GM12864 (cell line): Measurements from ENCODE around the gene SMC1B.

Source experiments
- DNase-seq: peaks from one replicate; pipeline ENCODE4 v3.0.0-alpha.2; 2011; ENCODE audit warnings: low read depth
- H3K4me3 ChIP-seq: 2 replicates; pipeline ENCODE4 v1.5.1; 2011; ENCODE audit warnings: mild to moderate bottlenecking, low read depth, low read length, control low read depth
- TF ChIP-seq, protein P1 (sequence below): IDR thresholded peaks from 2 replicates; pipeline ENCODE4 v1.5.1; 2011; ENCODE audit warnings: low read depth, mild to moderate bottlenecking, moderate library complexity, low read length, control low read depth, inconsistent platforms; ENCODE audit errors: missing control alignments

SMC1B gene

DNA sequence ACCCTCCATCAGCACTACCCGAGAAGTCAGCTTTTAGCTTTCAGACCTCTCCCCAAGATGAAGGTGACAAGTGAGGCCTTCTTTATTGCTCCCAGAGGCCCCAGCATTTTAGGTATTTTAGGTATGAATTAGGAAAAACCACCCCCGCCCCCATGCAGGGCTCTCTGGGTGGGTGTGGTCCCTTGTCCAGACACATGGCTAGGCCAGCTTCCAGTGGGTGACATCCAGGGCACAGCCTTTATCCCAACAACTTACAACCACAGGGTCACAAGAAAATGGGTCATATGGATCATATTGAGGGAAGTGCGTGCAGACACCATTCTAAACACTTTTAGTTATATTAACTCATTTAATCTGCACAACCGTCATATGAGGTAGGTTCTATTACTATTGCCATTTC, 42.2 kb upstream of the SMC1B start:
- DNase-seq = no peak
- no peak overlapping the region for H3K4me3 ChIP-seq
- TF ChIP-seq, protein P1, sequence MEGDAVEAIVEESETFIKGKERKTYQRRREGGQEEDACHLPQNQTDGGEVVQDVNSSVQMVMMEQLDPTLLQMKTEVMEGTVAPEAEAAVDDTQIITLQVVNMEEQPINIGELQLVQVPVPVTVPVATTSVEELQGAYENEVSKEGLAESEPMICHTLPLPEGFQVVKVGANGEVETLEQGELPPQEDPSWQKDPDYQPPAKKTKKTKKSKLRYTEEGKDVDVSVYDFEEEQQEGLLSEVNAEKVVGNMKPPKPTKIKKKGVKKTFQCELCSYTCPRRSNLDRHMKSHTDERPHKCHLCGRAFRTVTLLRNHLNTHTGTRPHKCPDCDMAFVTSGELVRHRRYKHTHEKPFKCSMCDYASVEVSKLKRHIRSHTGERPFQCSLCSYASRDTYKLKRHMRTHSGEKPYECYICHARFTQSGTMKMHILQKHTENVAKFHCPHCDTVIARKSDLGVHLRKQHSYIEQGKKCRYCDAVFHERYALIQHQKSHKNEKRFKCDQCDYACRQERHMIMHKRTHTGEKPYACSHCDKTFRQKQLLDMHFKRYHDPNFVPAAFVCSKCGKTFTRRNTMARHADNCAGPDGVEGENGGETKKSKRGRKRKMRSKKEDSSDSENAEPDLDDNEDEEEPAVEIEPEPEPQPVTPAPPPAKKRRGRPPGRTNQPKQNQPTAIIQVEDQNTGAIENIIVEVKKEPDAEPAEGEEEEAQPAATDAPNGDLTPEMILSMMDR = no peak

DNA sequence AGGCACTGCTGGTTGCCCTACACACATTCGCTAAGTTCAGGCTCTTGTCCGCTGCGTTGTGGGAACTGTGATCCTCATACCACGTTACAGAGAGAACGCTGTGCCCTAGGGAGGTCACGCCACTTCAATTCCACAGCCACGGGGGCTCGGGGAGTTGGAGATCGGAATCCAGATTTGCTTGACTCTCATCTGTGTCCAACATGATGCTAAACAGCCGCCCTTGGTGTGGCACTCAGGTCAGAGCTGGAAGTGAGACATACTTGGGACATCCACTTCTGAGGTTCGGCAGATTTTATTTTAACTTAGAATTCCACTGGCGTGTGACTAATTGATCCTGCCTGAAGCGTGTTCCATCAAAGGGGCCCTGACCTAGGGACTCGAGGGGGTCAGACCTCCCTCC, 41.8 kb upstream of the SMC1B start:
- H3K4me3 ChIP-seq = no peak overlapping the region
- DNase-seq = no peak
- TF ChIP-seq, protein P1 = no peak

DNA sequence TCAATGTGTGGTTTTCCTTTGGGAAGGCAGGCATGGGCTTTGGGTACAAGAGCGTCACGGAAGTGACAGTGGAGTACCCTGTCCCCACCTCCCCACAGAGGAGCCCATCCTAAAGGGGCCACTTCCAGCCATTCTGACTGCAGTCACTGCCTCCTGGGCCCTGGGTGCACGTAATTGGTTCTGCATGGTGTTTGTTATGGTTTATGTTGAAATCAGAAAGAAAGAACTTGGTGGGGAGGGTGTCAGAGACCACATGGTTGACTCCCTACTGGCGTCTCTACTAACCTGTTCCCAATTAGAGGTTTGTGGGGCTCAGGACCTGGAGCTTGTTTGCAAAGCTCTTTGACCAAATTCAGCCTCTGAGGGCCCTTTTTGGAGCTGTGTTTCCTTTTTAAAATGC, 40.9 kb upstream of the SMC1B start:
- no peak overlapping the region for H3K4me3 ChIP-seq
- TF ChIP-seq, protein P1 = no peak
- no peak for DNase-seq

DNA sequence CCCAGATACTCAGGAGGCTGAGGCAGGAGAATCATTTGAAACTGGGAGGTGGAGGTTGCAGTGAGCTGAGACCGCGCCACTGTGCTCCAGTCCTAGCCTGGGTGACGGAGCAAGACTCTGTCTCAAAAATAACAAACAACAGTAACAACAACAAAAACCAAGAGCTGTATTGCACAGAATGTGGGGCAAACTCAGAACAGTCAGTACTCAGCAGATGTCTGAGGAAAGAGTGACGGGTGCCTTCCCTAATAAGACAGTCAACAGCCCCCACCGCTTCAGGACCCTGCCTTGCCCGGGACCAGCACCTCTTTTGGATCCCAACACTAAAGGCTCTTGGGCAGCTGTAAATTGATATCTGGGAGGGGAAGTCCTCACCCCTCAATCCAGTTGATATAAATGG, 40.4 kb upstream of the SMC1B start:
- DNase-seq = no peak
- TF ChIP-seq, protein P1 = no peak
- H3K4me3 ChIP-seq = no peak overlapping the region

DNA sequence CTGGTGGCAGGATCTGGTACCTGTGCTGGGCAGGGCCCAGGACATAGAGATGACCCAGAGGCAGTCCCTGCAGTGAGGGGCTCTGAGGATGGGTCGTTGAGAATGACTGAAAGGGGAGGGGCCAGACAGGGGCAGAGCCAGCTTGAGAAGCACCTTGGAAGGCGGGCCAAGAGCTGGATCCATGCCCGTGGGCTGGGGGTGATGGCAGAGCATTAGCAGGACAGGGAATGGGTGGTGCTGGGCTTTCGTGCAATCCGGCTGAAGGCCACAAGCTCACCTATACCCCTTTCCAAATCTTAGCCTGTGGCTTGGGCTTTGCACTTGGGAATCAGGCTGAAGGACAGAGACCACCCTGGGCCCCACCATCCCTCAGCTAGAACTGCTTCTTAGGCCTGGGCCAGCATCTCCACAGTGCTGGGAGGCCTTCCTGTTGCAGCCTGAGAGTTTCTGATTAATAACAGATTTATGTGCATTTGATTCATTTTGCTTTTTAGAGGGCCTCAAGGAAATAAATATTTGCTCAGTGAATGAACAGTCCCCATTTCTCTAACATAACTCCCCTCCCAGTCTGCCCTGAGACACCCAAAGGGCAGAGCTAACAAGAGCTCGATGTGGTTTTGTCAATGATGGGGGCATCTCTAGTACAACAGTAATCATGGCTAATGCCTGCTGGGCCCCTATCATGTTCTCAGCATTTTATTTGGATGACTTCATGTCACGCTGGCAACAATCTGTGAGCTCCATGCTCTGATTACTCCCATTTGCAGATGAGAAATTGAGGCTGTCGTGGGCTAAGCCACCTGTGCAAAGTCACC, 39.4 kb upstream of the SMC1B start:
- DNase-seq = no peak
- H3K4me3 ChIP-seq = no peak overlapping the region
- TF ChIP-seq, protein P1 = no peak

DNA sequence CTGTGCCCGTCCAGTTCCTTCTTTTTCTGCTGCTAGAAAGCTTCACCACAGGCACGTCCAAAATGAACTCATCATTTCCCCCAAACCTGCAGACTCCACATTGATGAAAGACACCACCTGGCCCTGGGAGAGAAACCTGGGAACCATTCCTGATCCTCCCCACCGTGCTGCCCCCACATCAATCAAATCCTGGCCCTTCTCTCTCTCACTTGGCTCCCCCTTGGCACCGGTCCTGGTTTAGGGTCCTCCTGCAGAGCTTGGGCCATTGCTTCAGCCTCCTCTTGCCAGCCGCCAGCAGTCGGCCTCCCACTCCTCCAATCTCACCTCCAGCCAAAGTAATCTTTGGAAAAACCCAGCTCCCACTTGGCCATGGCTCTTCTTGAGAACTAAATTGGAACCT, 38.6 kb upstream of the SMC1B start:
- TF ChIP-seq, protein P1 = no peak
- no peak for DNase-seq
- H3K4me3 ChIP-seq = no peak overlapping the region
